ENCODE results near the gene ZNF343. TPM values are rescaled to one million over a fixed set of nuclear protein-coding genes. Genes with fewer than 3 reads are reported as not detected.

Gene ZNF343
- 11.0 and 16.8 TPM in 2 replicates for polyA plus RNA-seq (2012; rRNA removed)
- 7.9 and 8.9 TPM in 2 replicates for polyA plus RNA-seq (2012; cell fraction: cytosol; rRNA removed)
- polyA plus RNA-seq (2012; cell fraction: nucleus; rRNA removed) = 22.3 and 40.2 TPM in 2 replicates

- Histone ChIP-seq H3K27me3 (ENCODE audit: insufficient read depth) (no peaks in the 10 kb centered on the region), H3K9me3 (no peaks in the 10 kb centered on the region), H3K4me3 (ENCODE audit: low read depth in 2 of 2, low read length in 1 of 2) (peak within 1 kb of the TSS; percentile 76 to 84), H3K79me2 (ENCODE audit: insufficient read depth) (peaks cover 35% of the 10 kb centered on the region), H3K9ac (peak within 1 kb of the TSS; percentile 88), H3K9me2 (no peaks in the 10 kb centered on the region), H3K36me3 (replicated peaks in 1 of 2; ENCODE audit: control insufficient read depth in 1 of 2, insufficient read depth in 2 of 2, low read length in 1 of 2) (no peaks in the 10 kb centered on the region), H3F3A (replicated peaks; ENCODE audit: insufficient read depth) (no peaks in the 10 kb centered on the region), H3K27ac (ENCODE audit: low read depth in 2 of 2, low read length in 1 of 2) (peak within 1 kb of the TSS; percentile 56 to 95), H3K4me2 (peak within 1 kb of the TSS; percentile 96), H4K20me1 (ENCODE audit: insufficient read depth) (no peaks in the 10 kb centered on the region), H3K4me1 (ENCODE audit: control insufficient read depth in 1 of 2, insufficient read depth in 2 of 2, low read depth in 1 of 2, low read length in 1 of 2) (peaks cover 2 to 12% of the 10 kb centered on the region in 2 experiments; a peak in 2 of 4 replicates), H2AFZ (ENCODE audit: low read depth) (peak within 1 kb of the TSS; percentile 97)
- POLR2A ChIA-PET = interaction anchor here (2.1 to 2.3 kb wide), 2 partner anchors 38 to 143 kb away, joined by 10 to 13 read pairs; partner anchors contain the start of genes NOP56 and SNRPB
- WGBS (ENCODE audit: low lambda C conversion rate) = 1% methylated on average over 47 of the region's 53 CpGs
- DNase-seq = peak; percentile 86
- CTCF ChIA-PET = interaction anchor here (0.6 to 3.7 kb wide), 4 partner anchors 14 to 497 kb away, joined by 3 to 55 read pairs (median 6); partner anchors contain the start of gene NOP56
- TF ChIP-seq GABPA (IDR thresholded peaks at IDR 0.05; ENCODE audit: low read depth) = peak; percentile 99
- TF ChIP-seq MEF2A (IDR thresholded peaks at IDR 0.05; ENCODE audit: borderline replicate concordance, low read depth) = no peak
- no peak for TF ChIP-seq RXRA (IDR thresholded peaks at IDR 0.05; ENCODE audit: borderline replicate concordance, low read depth)
- TF ChIP-seq NFIC (IDR thresholded peaks at IDR 0.05; ENCODE audit: borderline replicate concordance) = no peak; the same call in 1 of the 2 replicates
- TF ChIP-seq RCOR1 (IDR thresholded peaks at IDR 0.05; ENCODE audit: low read length) = no peak
- TF ChIP-seq MAX (IDR thresholded peaks at IDR 0.05; ENCODE audit: low read depth) = peak; percentile 78
- TF ChIP-seq EZH2phosphoT487 (IDR thresholded peaks at IDR 0.05; ENCODE audit: borderline replicate concordance, low read depth) = no peak
- peak; percentile 89 for TF ChIP-seq ELF1 (IDR thresholded peaks at IDR 0.05)
- TF ChIP-seq RAD21 (IDR thresholded peaks at IDR 0.05; ENCODE audit: low read length) = no peak
- TF ChIP-seq FOXJ3 (CRISPR knock-in tag; IDR thresholded peaks at IDR 0.05) = no peak
- TF ChIP-seq, protein P1, sequence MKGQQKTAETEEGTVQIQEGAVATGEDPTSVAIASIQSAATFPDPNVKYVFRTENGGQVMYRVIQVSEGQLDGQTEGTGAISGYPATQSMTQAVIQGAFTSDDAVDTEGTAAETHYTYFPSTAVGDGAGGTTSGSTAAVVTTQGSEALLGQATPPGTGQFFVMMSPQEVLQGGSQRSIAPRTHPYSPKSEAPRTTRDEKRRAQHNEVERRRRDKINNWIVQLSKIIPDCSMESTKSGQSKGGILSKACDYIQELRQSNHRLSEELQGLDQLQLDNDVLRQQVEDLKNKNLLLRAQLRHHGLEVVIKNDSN (IDR thresholded peaks at IDR 0.05; ENCODE audit: borderline replicate concordance, low read depth) = no peak
- TF ChIP-seq NRF1 (IDR thresholded peaks at IDR 0.05; ENCODE audit: low read depth, low read length) = no peak
- TF ChIP-seq JUND (IDR thresholded peaks at IDR 0.05) = no peak
- TF ChIP-seq CTCF (IDR thresholded peaks at IDR 0.05) = no peak
- TF ChIP-seq RFX5 (IDR thresholded peaks at IDR 0.05; ENCODE audit: low read length) = no peak
- TF ChIP-seq FOSL2 (IDR thresholded peaks at IDR 0.05; ENCODE audit: borderline replicate concordance, low read depth) = no peak
- TF ChIP-seq GATA2 (CRISPR knock-in tag; IDR thresholded peaks at IDR 0.05) = no peak
- TF ChIP-seq TAF1 (IDR thresholded peaks at IDR 0.05; ENCODE audit: borderline replicate concordance, low read depth, low read length) = peak; percentile 46
- TF ChIP-seq FOXM1 (IDR thresholded peaks at IDR 0.05; ENCODE audit: low read depth) = no peak
- no peak for TF ChIP-seq USF2 (IDR thresholded peaks at IDR 0.05; ENCODE audit: borderline replicate concordance, low read depth, low read length)
- no peak; a peak in 1 of 4 replicates for TF ChIP-seq EP300 (IDR thresholded peaks at IDR 0.05; ENCODE audit: borderline replicate concordance in 1 of 2, low read depth in 1 of 2, low read length in 1 of 2)
- TF ChIP-seq, protein P2, sequence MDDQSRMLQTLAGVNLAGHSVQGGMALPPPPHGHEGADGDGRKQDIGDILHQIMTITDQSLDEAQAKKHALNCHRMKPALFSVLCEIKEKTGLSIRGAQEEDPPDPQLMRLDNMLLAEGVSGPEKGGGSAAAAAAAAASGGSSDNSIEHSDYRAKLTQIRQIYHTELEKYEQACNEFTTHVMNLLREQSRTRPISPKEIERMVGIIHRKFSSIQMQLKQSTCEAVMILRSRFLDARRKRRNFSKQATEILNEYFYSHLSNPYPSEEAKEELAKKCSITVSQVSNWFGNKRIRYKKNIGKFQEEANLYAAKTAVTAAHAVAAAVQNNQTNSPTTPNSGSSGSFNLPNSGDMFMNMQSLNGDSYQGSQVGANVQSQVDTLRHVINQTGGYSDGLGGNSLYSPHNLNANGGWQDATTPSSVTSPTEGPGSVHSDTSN (IDR thresholded peaks at IDR 0.05) = peak; percentile 78
- TF ChIP-seq MXI1 (IDR thresholded peaks at IDR 0.05; ENCODE audit: low read depth, low read length) = peak; percentile 90
- peak; percentile 26; the same call in 1 of the 2 replicates for TF ChIP-seq TCF12 (IDR thresholded peaks at IDR 0.05)
- peak; percentile 86 for TF ChIP-seq CHD2 (IDR thresholded peaks at IDR 0.05; ENCODE audit: low read length, partially characterized antibody)
- TF ChIP-seq, protein P3, sequence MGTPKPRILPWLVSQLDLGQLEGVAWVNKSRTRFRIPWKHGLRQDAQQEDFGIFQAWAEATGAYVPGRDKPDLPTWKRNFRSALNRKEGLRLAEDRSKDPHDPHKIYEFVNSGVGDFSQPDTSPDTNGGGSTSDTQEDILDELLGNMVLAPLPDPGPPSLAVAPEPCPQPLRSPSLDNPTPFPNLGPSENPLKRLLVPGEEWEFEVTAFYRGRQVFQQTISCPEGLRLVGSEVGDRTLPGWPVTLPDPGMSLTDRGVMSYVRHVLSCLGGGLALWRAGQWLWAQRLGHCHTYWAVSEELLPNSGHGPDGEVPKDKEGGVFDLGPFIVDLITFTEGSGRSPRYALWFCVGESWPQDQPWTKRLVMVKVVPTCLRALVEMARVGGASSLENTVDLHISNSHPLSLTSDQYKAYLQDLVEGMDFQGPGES (IDR thresholded peaks at IDR 0.05; ENCODE audit: low read depth, low read length) = no peak
- TF ChIP-seq SIN3A (IDR thresholded peaks at IDR 0.05; ENCODE audit: borderline replicate concordance, low read depth, low read length) = no peak
Observed at GRCh38 chr20:2508631-2509467, at the start of gene ZNF343. TSS of gene ZNF343 (minus strand) at chr20:2508915. CDS start at chr20:2493895, 15,020 bp downstream.

Data from SK-N-SH (cell line).